HL-60 (cell line): ENCODE data around the gene FYN.
"Not testable (repeated sequence)": the region's sequence is repeated elsewhere in the genome, so short reads cannot be mapped to it uniquely, and the experiment has no call there.

Experiments
- DNase-seq, 2 experiments: peaks; one replicate each; pipeline ENCODE4 v3.0.0-alpha.2; 2010 to 2020; ENCODE audit warnings: low read depth in 1 of 2, low spot score in 1 of 2
- H3K27ac ChIP-seq: fragments of 250-450 bp; sonication (Bioruptor Pico); replicated peaks from 2 replicates; pipeline ENCODE4 v1.5.1; 2020; ENCODE audit warnings: mild to moderate bottlenecking, moderate library complexity
- H3K27me3 ChIP-seq: fragments of 250-450 bp; sonication (Bioruptor Pico); 2 replicates; pipeline ENCODE4 v1.5.1; 2021; ENCODE audit warnings: mild to moderate bottlenecking, moderate library complexity; ENCODE audit not compliant: insufficient read depth, poor library complexity, severe bottlenecking
- H3K4me3 ChIP-seq: replicated peaks from 2 replicates; pipeline ENCODE4 v1.5.1; 2011; ENCODE audit warnings: mild to moderate bottlenecking, control low read depth, low read length; ENCODE audit not compliant: insufficient read depth
- CTCF ChIP-seq: IDR thresholded peaks from one replicate; pipeline ENCODE4 v1.5.1; 2011; ENCODE audit warnings: low read length, control low read depth, inconsistent platforms; ENCODE audit not compliant: insufficient read depth
- GABPA ChIP-seq: IDR thresholded peaks from 2 replicates; pipeline ENCODE4 v1.6.1; 2012; ENCODE audit warnings: low read depth
- POLR2AphosphoS5 ChIP-seq: IDR thresholded peaks from 2 replicates; pipeline ENCODE4 v1.6.1; 2012; ENCODE audit warnings: low read depth
- REST ChIP-seq: IDR thresholded peaks from 2 replicates; pipeline ENCODE4 v1.6.1; 2012; ENCODE audit warnings: low read depth; ENCODE audit not compliant: insufficient replicate concordance
- SPI1 ChIP-seq: IDR thresholded peaks from 2 replicates; pipeline ENCODE4 v1.6.1; 2012; ENCODE audit warnings: low read depth, mild to moderate bottlenecking, borderline replicate concordance

Gene FYN

GRCh38 chr6:111683749-111684267 lies 189.4 kb downstream of the FYN start:
- H3K4me3 ChIP-seq: no peak overlapping the region
- no peak overlapping the region for H3K27ac ChIP-seq
- no peak for TF ChIP-seq GABPA
- no peak for TF ChIP-seq CTCF
- TF ChIP-seq POLR2AphosphoS5: no peak
- H3K27me3 ChIP-seq: no peaks in the 10 kb centered on the region
- no peak for DNase-seq

GRCh38 chr6:111683157-111683556 lies 190.1 kb downstream of the FYN start:
- H3K27me3 ChIP-seq: no peaks in the 10 kb centered on the region
- no peak for DNase-seq
- TF ChIP-seq CTCF: no peak
- TF ChIP-seq GABPA: no peak
- no peak overlapping the region for H3K4me3 ChIP-seq
- H3K27ac ChIP-seq: no peak overlapping the region

- DNase-seq: no peak
- Histone ChIP-seq H3K4me3 (no peak overlapping the region), H3K27me3 (no peaks in the 10 kb centered on the region)
Measured at GRCh38 chr6:111681860-111682259, 191.4 kb downstream of the FYN start.

GRCh38 chr6:111680811-111681609 lies 192.2 kb downstream of the FYN start:
- not testable (repeated sequence) for DNase-seq, H3K27ac ChIP-seq, H3K27me3 ChIP-seq, H3K4me3 ChIP-seq

More at GRCh38 chr6:111681860-111682259, 191.4 kb downstream of the FYN start:
- TF ChIP-seq CTCF (no peak), GABPA (no peak), REST (no peak), POLR2AphosphoS5 (no peak), SPI1 (no peak)
- H3K27ac ChIP-seq: no peak overlapping the region

GRCh38 chr6:111680015-111680712 lies 193.1 kb downstream of the FYN start:
- DNase-seq: no peak
- no peaks in the 10 kb centered on the region for H3K27me3 ChIP-seq
- TF ChIP-seq SPI1: no peak
- no peak for TF ChIP-seq POLR2AphosphoS5
- no peak for TF ChIP-seq GABPA
- no peak for TF ChIP-seq REST
- TF ChIP-seq CTCF: no peak
- no peak overlapping the region for H3K4me3 ChIP-seq
- H3K27ac ChIP-seq: no peak overlapping the region
